ENCODE data around the gene NDUFB4.

- peak; percentile 91 for TF ChIP-seq RAD21 (conservative IDR thresholded peaks at IDR 0.05)
- peak; percentile 96 for TF ChIP-seq CTCF (IDR thresholded peaks at IDR 0.05; ENCODE audit: poor library complexity, severe bottlenecking)
- TF ChIP-seq REST (IDR thresholded peaks at IDR 0.05; ENCODE audit: borderline replicate concordance), result peak; percentile 58
- no peak for TF ChIP-seq EP300 (conservative IDR thresholded peaks at IDR 0.05; ENCODE audit: poor library complexity, severe bottlenecking)
- no peak for TF ChIP-seq TAF1 (IDR thresholded peaks at IDR 0.05; ENCODE audit: low read depth)
- TF ChIP-seq SMC3 (conservative IDR thresholded peaks at IDR 0.05; ENCODE audit: poor library complexity), result peak; percentile 93
- TF ChIP-seq MXI1 (conservative IDR thresholded peaks at IDR 0.05; ENCODE audit: poor library complexity, severe bottlenecking), result no peak
These were observed 37.3 kb upstream of the NDUFB4 start for GRCh38 chr3:120558771-120559241.
